IMR-90 (cell line): ENCODE data around the gene GDPD5. TPM values are rescaled to one million over a fixed set of nuclear protein-coding genes. Genes with fewer than 3 reads are reported as not detected.

Source experiments
- ATAC-seq: fragments of 200-7000 bp; cut with Tn5 transposase; 2 replicates; pipeline ENCODE4 v1.9.1; 2020; ENCODE audit warnings: low read depth, mild to moderate bottlenecking, moderate library complexity
- BruUV-seq: library from RNA; stranded (reverse); fragments of 400-500 nt; replicated peaks from 2 replicates; lab custom pipeline; 2021; lab: Mats Ljungman, UMichigan
- CTCF ChIA-PET: fragments of 300-600 bp; formaldehyde crosslinking; extraction: SDS; loops from one replicate; lab custom pipeline; 2021; ENCODE audit warnings: antibody characterized with exemption; lab: Yijun Ruan, JAX
- POLR2A ChIA-PET: fragments of 300-600 bp; sonication (Branson Sonifier 250); formaldehyde crosslinking; loops from one replicate; lab custom pipeline; 2022; ENCODE audit warnings: antibody characterized with exemption; ENCODE audit not compliant: unreplicated experiment; lab: Charles Lee
- DNase-seq: peaks from one replicate; pipeline ENCODE4 v3.0.0; 2013
- H2AFZ ChIP-seq: replicated peaks from 2 replicates; pipeline ENCODE3; 2013; ENCODE audit warnings: low read length, mild to moderate bottlenecking; ENCODE audit not compliant: poor library complexity
- H2AK5ac ChIP-seq: 2 replicates; pipeline ENCODE4 v1.6.1; 2013; ENCODE audit warnings: low read depth, low read length, inconsistent platforms
- H2AK9ac ChIP-seq: replicated peaks from 2 replicates; pipeline ENCODE3; 2013; ENCODE audit warnings: mild to moderate bottlenecking, low read depth, low read length, moderate library complexity; ENCODE audit not compliant: poor library complexity
- H2BK120ac ChIP-seq: 2 replicates; pipeline ENCODE4 v1.6.1; 2013; ENCODE audit warnings: low read depth, low read length, inconsistent platforms
- H2BK15ac ChIP-seq: 3 replicates; pipeline ENCODE4 v1.6.1; 2013; ENCODE audit warnings: low read depth, low read length, inconsistent platforms
- H2BK20ac ChIP-seq: 2 replicates; pipeline ENCODE4 v1.6.1; 2013; ENCODE audit warnings: low read depth, mild to moderate bottlenecking, inconsistent platforms, low read length, moderate library complexity
- H2BK5ac ChIP-seq: 2 replicates; pipeline ENCODE4 v1.6.1; 2013; ENCODE audit warnings: mild to moderate bottlenecking, low read depth, low read length, inconsistent platforms; ENCODE audit not compliant: poor library complexity, severe bottlenecking
- H3K14ac ChIP-seq: replicated peaks from 2 replicates; pipeline ENCODE4 v1.6.1; 2013; ENCODE audit warnings: low read depth, low read length, inconsistent platforms
- H3K18ac ChIP-seq: 2 replicates; pipeline ENCODE4 v1.6.1; 2013; ENCODE audit warnings: low read depth, low read length, control low read depth
- H3K23ac ChIP-seq: 2 replicates; pipeline ENCODE4 v1.6.1; 2013; ENCODE audit warnings: low read depth, low read length, inconsistent platforms
- H3K27ac ChIP-seq: 2 replicates; pipeline ENCODE4 v1.5.1; 2013; ENCODE audit warnings: mild to moderate bottlenecking, control low read depth, low read length; ENCODE audit not compliant: insufficient read depth
- H3K27me3 ChIP-seq: 2 replicates; pipeline ENCODE4 v1.6.1; 2013; ENCODE audit warnings: low read length; ENCODE audit not compliant: control insufficient read depth, insufficient read depth
- H3K36me3 ChIP-seq: 2 replicates; pipeline ENCODE4 v1.6.1; 2013; ENCODE audit warnings: low read length, mixed read lengths; ENCODE audit not compliant: control insufficient read depth, insufficient read depth
- H3K4ac ChIP-seq: 2 replicates; pipeline ENCODE4 v1.6.1; 2013; ENCODE audit warnings: low read depth, low read length, inconsistent platforms
- H3K4me1 ChIP-seq: 2 replicates; pipeline ENCODE4 v1.6.1; 2013; ENCODE audit warnings: low read length, mixed read lengths; ENCODE audit not compliant: control insufficient read depth, insufficient read depth
- H3K4me2 ChIP-seq: 2 replicates; pipeline ENCODE4 v1.6.1; 2013; ENCODE audit warnings: low read depth, mild to moderate bottlenecking, control low read depth, low read length, moderate library complexity
- H3K4me3 ChIP-seq: 2 replicates; pipeline ENCODE4 v1.5.1; 2013; ENCODE audit warnings: low read depth, mild to moderate bottlenecking, control low read depth, low read length, moderate library complexity; ENCODE audit not compliant: insufficient read depth
- H3K56ac ChIP-seq: 2 replicates; pipeline ENCODE4 v1.6.1; 2013; ENCODE audit warnings: low read length, inconsistent platforms; ENCODE audit not compliant: insufficient read depth; ENCODE audit errors: extremely low read depth
- H3K79me1 ChIP-seq, 2 experiments: 2 replicates each; pipeline ENCODE4 v1.6.1; 2013; ENCODE audit warnings: low read length in 2 of 2, inconsistent platforms in 1 of 2, low read depth in 1 of 2
- H3K9ac ChIP-seq: 2 replicates; pipeline ENCODE4 v1.6.1; 2013; ENCODE audit warnings: low read depth, low read length, control low read depth
- H3K9me1 ChIP-seq: 2 replicates; pipeline ENCODE4 v1.6.1; 2013; ENCODE audit warnings: low read length, inconsistent platforms; ENCODE audit not compliant: insufficient read depth
- H3K9me3 ChIP-seq: 2 replicates; pipeline ENCODE4 v1.6.1; 2013; ENCODE audit warnings: low read length; ENCODE audit not compliant: control insufficient read depth, insufficient read depth
- H4K20me1 ChIP-seq: 2 replicates; pipeline ENCODE4 v1.6.1; 2013; ENCODE audit warnings: low read length, inconsistent platforms; ENCODE audit not compliant: insufficient read depth
- H4K5ac ChIP-seq: 2 replicates; pipeline ENCODE4 v1.6.1; 2013; ENCODE audit warnings: mild to moderate bottlenecking, low read depth, low read length, control low read depth
- H4K8ac ChIP-seq, 2 experiments: 2 replicates each; pipeline ENCODE4 v1.6.1; 2013; ENCODE audit warnings: low read depth in 2 of 2, low read length in 2 of 2, control low read depth in 1 of 2, inconsistent platforms in 1 of 2
- H4K91ac ChIP-seq: 2 replicates; pipeline ENCODE4 v1.6.1; 2013; ENCODE audit warnings: low read depth, low read length, inconsistent platforms; ENCODE audit not compliant: insufficient read depth
- MAFK ChIP-seq: IDR thresholded peaks from 2 replicates; pipeline ENCODE4 v1.6.1; 2012; ENCODE audit warnings: low read depth, low read length, improper control_type of control experiment
- RFX5 ChIP-seq: IDR thresholded peaks from 2 replicates; pipeline ENCODE4 v1.8.0; 2012; ENCODE audit warnings: low read depth, mild to moderate bottlenecking, low read length, moderate library complexity
- WGBS, 2 experiments: methylation state at CpG; one replicate each; pipeline versions ENCODE4 v1.1.5 to v1.1.7; 2013; ENCODE audit warnings: missing lambda C conversion rate in 2 of 2; ENCODE audit not compliant: insufficient read length in 1 of 2; ENCODE audit errors: extremely low coverage in 2 of 2; 5-methylcytosine and 5-hydroxymethylcytosine counted together
- dilution Hi-C: fragments of 300-500 bp; cut with HindIII; formaldehyde crosslinking; loops from one replicate; pipeline ENCODE4 v1.14.3; 2018; ENCODE audit warnings: low sequenced_read_pairs; ENCODE audit not compliant: unreplicated experiment
- in situ Hi-C: fragments of 300-500 bp; cut with MboI; formaldehyde crosslinking; loops from 3 replicates; pipeline ENCODE4 v1.14.3; 2019; ENCODE audit warnings: low sequenced_read_pairs, inconsistent platforms, mixed read lengths
- intact Hi-C: fragments of 100-400 bp; cut with micrococcal nuclease; formaldehyde crosslinking; loops from 2 replicates; pipeline ENCODE4 v1.10.0; 2022
- polyA plus RNA-seq, 3 experiments: library from polyadenylated mRNA; depleted of rRNA; stranded (reverse); fragments of >200 nt; gene quantifications; 2 replicates each; pipeline ENCODE4 v1.2.3, GENCODE V29; 2012; ENCODE audit warnings: low replicate concordance in 1 of 3
- total RNA-seq: library from RNA; depleted of rRNA; stranded (reverse); fragments of >200 nt; gene quantifications from 2 replicates; pipeline ENCODE4 v1.2.3, GENCODE V29; 2012

Gene GDPD5
- total and polyA plus RNA-seq, 2 of the 4 experiments (the other 2 are of a cell fraction), result 2.0 to 7.9 TPM

- ChIA-PET CTCF (no interaction called here), POLR2A (no interaction called here)
- H4K8ac ChIP-seq, result no peak overlapping the region
- no peak overlapping the region for H3K4me2 ChIP-seq
- no peak overlapping the region for H3K4me3 ChIP-seq
- no peak overlapping the region for H2AK5ac ChIP-seq
- H2BK5ac ChIP-seq, result no peak overlapping the region
- BruUV-seq, result no TSS peak
- H3K4ac ChIP-seq, result no peak overlapping the region
- no peak overlapping the region for H2AFZ ChIP-seq
- peak overlapping the region; percentile 17 for H2AK9ac ChIP-seq
- H3K9me3 ChIP-seq, result no peaks in the 10 kb centered on the region
- peaks cover 2% of the 10 kb centered on the region for H3K4me1 ChIP-seq
- H4K91ac ChIP-seq, result no peak overlapping the region
- no peak overlapping the region for H3K14ac ChIP-seq
- intact Hi-C loops (no loop called here), dilution Hi-C loops (no loop called here), in situ Hi-C loops (no loop called here)
- H4K5ac ChIP-seq, result no peak overlapping the region
- no peaks in the 10 kb centered on the region for H3K27me3 ChIP-seq
- whole genome bisulfite sequencing, 2 experiments, result 51% methylated on average over 4 of the region's 11 CpGs; no CpG with 5 or more reads in 1 of the 2 experiments
- no peaks in the 10 kb centered on the region for H3K79me1 ChIP-seq
- no peak overlapping the region for H2BK20ac ChIP-seq
- H3K9me1 ChIP-seq, result peaks cover 6% of the 10 kb centered on the region; the same call in 1 of the 2 replicates
- no peaks in the 10 kb centered on the region for H3K36me3 ChIP-seq
- ATAC-seq, result no peak
- no peak for DNase-seq
- no peak overlapping the region for H3K18ac ChIP-seq
- no peak for TF ChIP-seq RFX5
- no peak for TF ChIP-seq MAFK
- H3K23ac ChIP-seq, result no peak overlapping the region
- H3K9ac ChIP-seq, result no peak overlapping the region
- no peaks in the 10 kb centered on the region for H4K20me1 ChIP-seq
- H3K56ac ChIP-seq, result no peak overlapping the region
- no peak overlapping the region for H2BK15ac ChIP-seq
- no peak overlapping the region for H2BK120ac ChIP-seq
- H3K27ac ChIP-seq, result no peak overlapping the region
Measured at GRCh38 chr11:75505916-75506692, 19.6 kb downstream of the GDPD5 start.
